H1 (cell line): Measurements from ENCODE around the gene ARG2. TPM values are rescaled to one million over a fixed set of nuclear protein-coding genes. Genes with fewer than 3 reads are reported as not detected.

Experiments used
- HDAC6 ChIP-seq: IDR thresholded peaks from one replicate; pipeline ENCODE4 v1.7.1; 2012; ENCODE audit warnings: low read depth, mild to moderate bottlenecking, inconsistent platforms, low read length, moderate library complexity
- polyA plus RNA-seq, 7 experiments: library from polyadenylated mRNA; depleted of rRNA in 3 of 7; stranded (reverse) in 5 of 7; unstranded in 2 of 7; fragments of >200 nt in 5 of 7; fragments of 200-250 nt in 2 of 7; gene quantifications; 1 replicate in 5 of 7; 2 replicates in 1 of 7; 4 replicates in 1 of 7; pipeline versions ENCODE4 v1.2.1 to v1.2.3, GENCODE V29; 2011 to 2013; ENCODE audit warnings: missing spikeins in 2 of 7, mixed read lengths in 2 of 7
- total RNA-seq: library from RNA; stranded (reverse); fragmentation: NEBNext Ultra II Directional; extraction: Animal tissue kit (Norgen Biotek cat#: 25700); gene quantifications from 2 replicates; pipeline ENCODE4 v1.2.1, GENCODE V29; 2021

The ARG2 gene
- total and polyA plus RNA-seq, 2 of the 8 experiments (the other 6 are each of a cell fraction or from before 2014, with no cell fraction given), result 49.9 to 59.1 TPM

- TF ChIP-seq HDAC6, result no peak
Measured at GRCh38 chr14:67673451-67673850, 53.7 kb downstream of the ARG2 start (continued).
